Measurements from ENCODE around the gene KCND2.

The KCND2 gene

DNA sequence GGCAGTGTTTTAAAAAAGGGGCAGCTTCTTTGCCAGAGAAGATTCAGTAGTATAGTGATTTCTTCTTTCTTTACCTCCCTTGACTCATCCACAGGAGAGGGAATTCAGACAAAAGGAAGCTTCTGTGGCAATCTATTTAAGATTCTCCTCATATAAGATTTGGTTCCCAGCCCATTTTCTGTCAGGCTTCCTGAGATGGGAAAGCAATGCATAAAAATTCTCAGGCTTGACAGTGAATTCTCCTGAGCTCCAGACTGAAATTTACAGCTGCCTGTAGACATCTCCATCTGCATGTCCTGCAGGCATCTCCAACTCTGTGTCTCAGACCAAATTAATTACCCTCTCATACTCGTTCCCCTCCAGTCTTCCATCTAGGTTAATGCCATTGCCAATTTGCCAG is 512.1 kb downstream of the KCND2 start:
- H3K27me3 Mint-ChIP-seq (ENCODE audit: low read depth): no peaks in the 10 kb centered on the region
- H3K4me1 Mint-ChIP-seq: peaks cover 16% of the 10 kb centered on the region
- peaks cover 16% of the 10 kb centered on the region for H3K36me3 Mint-ChIP-seq (ENCODE audit: low read depth)
- TF ChIP-seq, protein P1, sequence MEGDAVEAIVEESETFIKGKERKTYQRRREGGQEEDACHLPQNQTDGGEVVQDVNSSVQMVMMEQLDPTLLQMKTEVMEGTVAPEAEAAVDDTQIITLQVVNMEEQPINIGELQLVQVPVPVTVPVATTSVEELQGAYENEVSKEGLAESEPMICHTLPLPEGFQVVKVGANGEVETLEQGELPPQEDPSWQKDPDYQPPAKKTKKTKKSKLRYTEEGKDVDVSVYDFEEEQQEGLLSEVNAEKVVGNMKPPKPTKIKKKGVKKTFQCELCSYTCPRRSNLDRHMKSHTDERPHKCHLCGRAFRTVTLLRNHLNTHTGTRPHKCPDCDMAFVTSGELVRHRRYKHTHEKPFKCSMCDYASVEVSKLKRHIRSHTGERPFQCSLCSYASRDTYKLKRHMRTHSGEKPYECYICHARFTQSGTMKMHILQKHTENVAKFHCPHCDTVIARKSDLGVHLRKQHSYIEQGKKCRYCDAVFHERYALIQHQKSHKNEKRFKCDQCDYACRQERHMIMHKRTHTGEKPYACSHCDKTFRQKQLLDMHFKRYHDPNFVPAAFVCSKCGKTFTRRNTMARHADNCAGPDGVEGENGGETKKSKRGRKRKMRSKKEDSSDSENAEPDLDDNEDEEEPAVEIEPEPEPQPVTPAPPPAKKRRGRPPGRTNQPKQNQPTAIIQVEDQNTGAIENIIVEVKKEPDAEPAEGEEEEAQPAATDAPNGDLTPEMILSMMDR (IDR thresholded peaks at IDR 0.05; ENCODE audit: unreplicated experiment in 3 of 3): no peak
- H3K27ac Mint-ChIP-seq: peak overlapping the region in 2 of 3 experiments; percentile 7 to 53
- H3K4me3 Mint-ChIP-seq: no peak overlapping the region
- H3K9me3 Mint-ChIP-seq: no peaks in the 10 kb centered on the region

DNA sequence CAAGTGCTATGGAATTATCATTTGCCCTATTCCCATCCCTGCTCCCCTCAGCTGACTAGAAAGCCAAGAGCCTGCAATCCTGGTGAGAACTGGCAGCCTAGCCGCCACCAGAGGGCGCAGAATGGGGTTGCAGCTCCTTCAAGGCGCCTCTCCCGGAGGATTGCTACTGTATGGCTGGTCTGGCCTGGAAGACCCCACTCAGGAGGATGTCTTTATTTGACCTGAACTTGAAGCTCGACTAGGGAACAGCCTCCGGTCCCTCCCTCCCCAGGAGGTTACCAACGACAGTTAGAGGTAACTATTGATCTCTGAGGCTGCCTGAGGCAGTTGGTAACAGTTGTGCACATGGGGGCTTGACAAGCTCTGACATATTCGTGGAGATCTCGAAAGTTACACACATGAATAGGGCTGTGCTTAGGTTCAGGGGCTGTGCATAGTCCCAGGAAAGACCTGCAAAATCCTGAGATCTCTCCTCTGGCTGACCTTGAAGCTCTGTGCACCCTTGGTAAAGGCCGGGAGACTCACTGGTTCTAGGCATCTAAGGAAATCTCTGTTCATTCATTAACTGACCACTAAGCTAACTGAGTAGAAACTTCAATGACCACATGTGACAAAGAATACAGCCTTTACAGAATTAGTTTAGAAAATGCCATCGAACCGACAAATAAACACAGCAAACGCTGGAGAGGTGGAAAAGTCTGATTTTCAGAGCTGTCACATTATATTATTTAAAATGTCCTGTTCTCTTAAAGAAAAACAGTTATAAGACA is 519.3 kb downstream of the KCND2 start:
- Mint-ChIP-seq H3K4me3 (no peak overlapping the region), H3K27ac (peak overlapping the region in 2 of 3 experiments; percentile 52 to 82), H3K4me1 (peaks cover 4% of the 10 kb centered on the region), H3K27me3 (ENCODE audit: low read depth) (no peaks in the 10 kb centered on the region), H3K36me3 (ENCODE audit: low read depth) (peaks cover 47% of the 10 kb centered on the region), H3K9me3 (no peaks in the 10 kb centered on the region)
- TF ChIP-seq, protein P1 (IDR thresholded peaks at IDR 0.05; ENCODE audit: unreplicated experiment in 3 of 3): peak; percentile 63 to 85 (median 71)

DNA sequence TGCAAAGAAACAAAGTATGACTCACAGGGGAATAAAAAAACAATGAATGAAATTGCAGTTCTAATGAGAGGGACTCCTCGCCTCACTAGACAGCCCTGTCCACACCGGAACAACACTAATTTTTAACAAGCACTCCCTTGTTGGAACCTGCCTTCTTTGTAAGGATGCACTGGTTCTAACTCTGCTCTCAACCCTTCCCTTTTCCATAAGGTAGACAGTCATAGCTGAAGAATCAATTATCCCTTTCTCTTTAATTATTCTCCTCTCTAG is 519.8 kb downstream of the KCND2 start:
- Mint-ChIP-seq H3K4me3 (no peak overlapping the region), H3K36me3 (ENCODE audit: low read depth) (peaks cover 49% of the 10 kb centered on the region), H3K4me1 (peaks cover 4% of the 10 kb centered on the region), H3K27ac (peak overlapping the region in 2 of 3 experiments; percentile 52 to 82), H3K27me3 (ENCODE audit: low read depth) (no peaks in the 10 kb centered on the region), H3K9me3 (peaks cover 2% of the 10 kb centered on the region)
- TF ChIP-seq, protein P1 (IDR thresholded peaks at IDR 0.05; ENCODE audit: unreplicated experiment in 3 of 3): no peak

DNA sequence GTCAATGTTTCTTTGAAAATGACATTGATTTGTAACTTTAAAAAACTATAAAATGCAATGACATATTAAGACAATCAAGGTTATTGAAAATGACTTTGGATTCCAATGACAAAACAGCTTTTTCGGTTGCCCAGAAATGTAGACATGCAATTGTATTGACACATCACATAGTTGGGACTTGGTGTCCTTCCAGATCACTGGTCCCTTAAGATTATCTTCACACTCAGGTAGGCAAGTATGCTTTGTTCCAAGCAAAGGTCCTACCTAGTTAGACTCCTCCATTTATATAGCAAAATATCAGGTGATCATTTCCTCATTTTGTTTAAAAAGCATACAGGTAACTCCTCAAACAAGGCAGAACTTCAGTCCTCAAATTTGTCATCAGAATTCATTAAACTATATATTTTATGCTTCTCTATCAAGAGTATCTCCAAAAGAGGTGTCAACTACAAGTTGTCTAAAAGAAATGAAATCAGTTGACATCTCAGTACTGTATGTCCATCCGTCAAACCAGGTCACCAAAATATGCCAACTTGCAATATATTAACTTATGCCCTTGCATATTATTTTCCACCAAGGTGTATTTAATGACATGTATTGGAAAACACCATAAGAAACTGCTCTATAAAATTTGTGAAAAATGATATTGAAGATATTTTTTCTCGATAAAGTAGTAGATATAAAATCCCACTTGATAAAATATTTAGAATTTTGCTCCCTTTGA is 520.4 kb downstream of the KCND2 start:
- Mint-ChIP-seq H3K4me1 (peaks cover 4% of the 10 kb centered on the region), H3K36me3 (ENCODE audit: low read depth) (peaks cover 54% of the 10 kb centered on the region), H3K9me3 (peaks cover 3% of the 10 kb centered on the region), H3K27me3 (ENCODE audit: low read depth) (no peaks in the 10 kb centered on the region), H3K27ac (peak overlapping the region in 2 of 3 experiments; percentile 52 to 82), H3K4me3 (no peak overlapping the region)
- TF ChIP-seq, protein P1 (IDR thresholded peaks at IDR 0.05; ENCODE audit: unreplicated experiment in 3 of 3): no peak

DNA sequence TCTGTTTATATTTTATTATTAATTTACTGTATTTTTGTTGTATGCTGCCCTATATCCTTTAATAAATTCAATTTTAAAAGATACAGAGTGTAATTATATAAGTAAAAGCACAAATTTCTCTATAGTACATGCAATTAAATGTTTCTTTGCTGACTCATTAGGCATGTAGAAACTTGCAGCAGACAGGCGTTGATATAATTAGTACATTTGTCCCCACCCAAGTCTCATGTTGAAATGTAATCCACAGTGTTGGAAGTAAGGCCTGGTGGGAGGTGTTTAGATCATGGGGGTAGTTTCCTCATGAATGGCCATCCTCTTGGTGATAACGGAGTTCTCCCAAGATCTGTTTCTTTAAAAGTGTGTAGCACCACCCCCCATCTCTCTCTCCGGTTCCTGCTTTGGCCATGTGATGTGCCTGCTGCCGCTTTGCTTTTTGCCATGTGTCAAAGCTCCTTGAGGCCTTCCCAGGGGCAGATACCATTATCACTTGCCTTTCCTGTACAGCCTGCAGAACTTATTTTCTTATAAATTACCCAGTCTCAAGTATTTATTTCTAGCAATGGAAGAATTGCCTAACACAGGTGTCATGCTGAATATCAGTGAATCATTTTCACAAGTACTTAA is 521.2 kb downstream of the KCND2 start:
- TF ChIP-seq, protein P1 (IDR thresholded peaks at IDR 0.05; ENCODE audit: unreplicated experiment in 3 of 3): no peak
- Mint-ChIP-seq H3K27ac (peak overlapping the region in 1 of 3 experiments; percentile 57), H3K36me3 (ENCODE audit: low read depth) (peaks cover 54% of the 10 kb centered on the region), H3K4me3 (no peak overlapping the region), H3K27me3 (ENCODE audit: low read depth) (no peaks in the 10 kb centered on the region), H3K4me1 (peaks cover 4% of the 10 kb centered on the region), H3K9me3 (peaks cover 8% of the 10 kb centered on the region)

All from nephron (organoid).